GM19099 (cell line): ENCODE data around the gene DYNC1H1.
A peak's percentile ranks its signal among the peaks of the same experiment; 100 is the strongest.

Experiments
- POLR2A ChIP-seq: IDR thresholded peaks from 3 replicates; pipeline ENCODE4 v1.6.1; 2011; ENCODE audit warnings: low read depth; ENCODE audit not compliant: insufficient read length; ENCODE audit errors: extremely low read depth

The DYNC1H1 gene

DNA sequence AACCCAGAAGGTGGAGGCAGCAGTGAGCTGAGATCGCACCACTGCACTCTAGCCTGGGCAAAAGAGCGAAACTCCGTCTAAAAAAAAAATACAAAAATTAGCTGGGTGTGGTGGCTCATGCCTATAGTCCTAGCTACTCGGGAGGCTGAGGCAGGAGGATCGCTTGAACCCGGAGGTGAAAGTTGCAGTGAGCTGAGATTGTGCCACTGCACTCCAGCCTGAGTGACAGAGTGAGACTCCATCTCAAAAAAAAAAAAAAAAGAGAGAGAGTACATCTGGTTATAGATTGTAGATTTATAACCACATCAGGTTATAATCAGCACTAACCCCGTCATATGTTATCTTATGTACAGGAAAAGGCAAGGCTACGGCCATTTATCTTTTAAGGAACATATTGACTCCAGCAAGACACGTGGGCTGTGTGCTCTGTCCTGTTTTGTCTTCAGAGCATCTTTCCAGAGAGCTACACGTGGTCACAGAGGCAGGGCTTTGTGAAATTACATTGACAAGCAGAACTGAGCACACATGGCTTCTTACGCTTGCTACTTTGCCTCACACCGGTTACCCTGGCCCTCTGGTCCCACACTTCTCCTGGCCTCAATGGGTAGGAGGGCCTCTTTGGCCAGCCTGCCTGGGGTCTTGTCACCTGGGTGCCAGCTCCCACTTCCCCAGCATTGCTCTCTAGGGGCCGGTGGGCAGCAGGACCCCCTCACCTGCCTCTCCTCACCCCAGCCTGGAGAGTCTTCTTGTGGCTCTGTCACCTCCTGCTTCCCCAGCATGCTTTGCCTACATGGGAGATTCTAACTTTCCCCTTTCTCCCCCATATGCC lies 6.8 kb upstream of the DYNC1H1 start:
- TF ChIP-seq POLR2A: no peak

- no peak for TF ChIP-seq POLR2A
These were observed 5.8 kb upstream of the DYNC1H1 start for GRCh38 chr14:101958418-101959180.

GRCh38 chr14:101959277-101959676 lies 5.1 kb upstream of the DYNC1H1 start:
- no peak for TF ChIP-seq POLR2A

- no peak for TF ChIP-seq POLR2A
These were observed 4.1 kb upstream of the DYNC1H1 start for GRCh38 chr14:101960225-101960624.

DNA sequence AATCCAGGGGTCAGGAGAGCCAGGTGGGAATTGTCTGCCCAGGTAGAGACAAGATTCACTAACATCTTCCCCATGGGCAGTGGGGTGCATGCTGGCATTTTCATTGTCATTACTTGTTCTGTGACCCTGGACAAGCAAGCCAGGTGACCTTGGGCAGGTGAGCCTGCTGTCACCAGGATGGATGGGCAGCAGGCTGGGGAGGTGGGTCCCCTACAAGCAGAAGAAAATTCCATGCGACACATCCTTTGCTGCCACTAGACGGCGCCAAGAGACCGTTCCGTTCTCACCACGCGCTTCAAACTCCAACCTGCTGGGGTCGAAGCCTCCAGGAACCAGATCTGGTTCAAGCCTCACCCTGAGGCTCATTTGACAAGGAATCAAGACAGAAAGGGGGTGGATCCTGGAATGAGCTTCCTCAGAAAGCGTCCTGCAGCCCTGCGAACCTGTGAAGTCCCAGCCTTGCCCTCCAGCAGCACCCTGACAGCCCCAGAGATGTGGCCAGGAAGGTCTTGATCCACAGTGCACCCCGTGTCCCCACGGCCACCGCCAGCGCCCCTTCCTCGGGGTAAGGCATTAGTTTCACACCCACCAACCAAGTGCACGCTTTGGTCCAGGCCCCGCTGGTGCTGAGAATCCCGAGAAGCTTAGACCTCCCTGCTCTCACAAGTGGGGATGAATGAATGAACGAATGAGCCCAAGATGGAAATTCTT lies 3.2 kb upstream of the DYNC1H1 start:
- no peak for TF ChIP-seq POLR2A

DNA sequence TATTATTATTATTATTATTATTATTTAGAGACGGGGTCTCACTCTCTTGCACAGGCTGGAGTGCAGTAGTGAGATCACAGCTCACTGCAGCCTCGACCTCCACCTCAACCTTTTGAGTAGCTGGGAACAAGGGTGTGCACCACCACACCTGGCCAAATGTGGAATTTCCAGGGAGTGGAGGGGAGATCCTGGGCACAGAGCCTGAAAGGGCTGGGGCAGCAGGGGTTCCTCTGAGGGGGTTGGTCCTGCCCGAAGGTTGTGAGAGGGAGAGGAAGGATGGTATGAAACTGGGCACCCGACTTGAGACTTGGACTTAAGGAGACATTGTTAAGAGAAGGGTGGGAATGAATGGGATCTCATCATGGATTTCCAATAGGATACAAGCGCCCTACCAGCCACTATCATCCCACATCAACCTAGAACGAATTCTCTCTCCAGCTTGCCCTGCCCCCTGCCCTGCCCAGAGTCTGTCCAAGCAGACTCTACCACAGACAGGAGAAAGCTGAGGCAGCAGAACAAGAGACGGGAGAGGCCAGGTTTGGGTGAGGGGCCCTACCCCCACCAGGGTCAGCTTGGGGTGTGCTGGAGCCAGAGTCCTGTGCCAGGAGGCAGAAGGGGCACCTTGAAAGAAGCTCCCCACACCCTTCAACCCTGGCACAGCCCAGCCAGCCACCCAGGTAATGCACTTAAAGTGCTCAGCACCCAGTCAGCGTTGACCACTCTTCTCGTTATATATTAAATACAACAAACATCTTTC lies 2.4 kb upstream of the DYNC1H1 start:
- TF ChIP-seq POLR2A: no peak

- no peak for TF ChIP-seq POLR2A
These were observed 1.9 kb upstream of the DYNC1H1 start for GRCh38 chr14:101962503-101962874.

GRCh38 chr14:101963052-101963451 lies 1.3 kb upstream of the DYNC1H1 start:
- TF ChIP-seq POLR2A: no peak

GRCh38 chr14:101963656-101964296 lies 597 bp upstream of the DYNC1H1 start:
- no peak for TF ChIP-seq POLR2A

DNA sequence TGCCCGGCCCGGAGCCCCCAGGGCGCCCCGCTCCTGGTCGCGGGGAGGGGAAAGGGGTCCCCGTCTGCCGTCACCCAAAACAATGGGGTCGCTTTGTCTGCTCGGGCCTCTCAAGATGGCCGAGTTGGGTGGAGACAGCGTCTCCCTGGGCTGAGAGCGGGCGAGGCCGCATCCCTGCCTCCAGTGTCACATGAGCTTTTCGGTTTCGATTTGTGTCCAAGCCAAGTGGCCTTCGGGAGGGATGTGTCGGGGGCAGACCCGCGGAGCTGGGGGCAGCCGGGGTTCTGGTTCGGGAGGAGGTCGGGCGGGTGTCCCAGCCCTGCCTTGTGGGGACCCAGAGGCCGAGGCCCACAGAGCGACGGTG lies 790 bp downstream of the DYNC1H1 start:
- peak; percentile 27 for TF ChIP-seq POLR2A

DNA sequence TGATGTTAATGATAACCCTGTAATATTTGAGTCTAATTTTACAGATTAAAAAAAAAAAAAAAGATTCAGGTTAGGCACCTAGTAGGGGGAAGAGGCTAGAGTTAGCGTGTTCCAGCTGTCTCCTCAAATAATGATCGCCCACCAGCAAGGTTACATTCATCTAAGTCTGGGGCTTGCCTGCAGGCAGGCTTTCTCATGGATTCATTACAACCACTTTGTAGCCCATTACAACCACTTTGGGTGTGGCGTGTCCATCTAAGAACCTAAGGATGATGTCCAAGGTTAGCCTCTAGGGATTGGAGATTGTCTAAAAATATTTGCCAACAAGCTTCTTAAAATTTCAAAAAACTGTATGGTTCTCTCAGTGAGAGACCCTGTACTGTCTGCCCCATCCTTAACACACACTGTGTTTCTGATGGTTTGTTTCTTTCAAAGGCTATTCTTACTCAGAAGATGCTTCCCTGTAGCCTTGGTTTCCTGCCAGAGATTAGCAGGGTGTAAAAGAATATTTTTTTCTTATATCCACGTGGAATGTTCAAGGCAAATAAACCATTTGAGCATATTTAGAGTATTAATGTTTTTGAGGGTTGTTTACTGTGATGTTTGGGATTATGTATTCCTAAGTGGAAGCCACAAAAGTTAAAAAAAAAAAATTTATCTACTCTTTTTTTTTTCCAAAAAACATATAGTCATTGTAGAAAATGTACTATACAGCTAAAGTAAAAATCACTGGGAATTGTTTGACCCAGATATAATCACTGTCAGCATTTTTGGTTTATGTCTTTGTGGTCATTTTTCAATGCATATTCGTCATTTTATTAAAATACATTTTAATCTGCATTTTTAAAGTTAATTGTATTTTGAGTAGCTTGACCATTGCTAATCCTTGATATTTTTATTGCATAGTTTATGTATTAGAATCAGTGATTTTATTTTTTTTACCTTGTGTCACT lies 1.7 kb downstream of the DYNC1H1 start:
- no peak for TF ChIP-seq POLR2A

DNA sequence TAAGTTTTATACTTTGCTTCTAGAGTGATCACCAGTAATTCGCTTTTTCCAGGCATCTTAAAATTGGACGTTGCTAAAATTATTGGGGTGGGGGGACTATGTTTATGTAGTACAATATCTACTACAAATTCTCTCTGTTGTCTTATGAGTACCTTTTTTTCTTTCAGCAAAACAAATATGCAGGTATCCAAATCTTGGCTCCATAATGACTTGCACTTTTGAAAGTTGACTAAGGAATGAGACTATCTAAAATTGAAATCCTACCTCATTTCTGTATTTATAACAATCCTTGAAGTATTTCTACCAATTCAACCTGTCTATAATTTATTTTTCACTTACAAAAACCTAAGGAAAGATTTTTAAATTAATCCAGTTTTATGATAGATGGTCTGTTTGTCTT lies 2.4 kb downstream of the DYNC1H1 start:
- no peak for TF ChIP-seq POLR2A

GRCh38 chr14:101968186-101968585 lies 3.8 kb downstream of the DYNC1H1 start:
- TF ChIP-seq POLR2A: no peak
